Measurements from ENCODE around the gene RMND1.
"Not testable (repeated sequence)": the region's sequence is repeated elsewhere in the genome, so short reads cannot be mapped to it uniquely, and the experiment has no call there.

Gene RMND1

DNA sequence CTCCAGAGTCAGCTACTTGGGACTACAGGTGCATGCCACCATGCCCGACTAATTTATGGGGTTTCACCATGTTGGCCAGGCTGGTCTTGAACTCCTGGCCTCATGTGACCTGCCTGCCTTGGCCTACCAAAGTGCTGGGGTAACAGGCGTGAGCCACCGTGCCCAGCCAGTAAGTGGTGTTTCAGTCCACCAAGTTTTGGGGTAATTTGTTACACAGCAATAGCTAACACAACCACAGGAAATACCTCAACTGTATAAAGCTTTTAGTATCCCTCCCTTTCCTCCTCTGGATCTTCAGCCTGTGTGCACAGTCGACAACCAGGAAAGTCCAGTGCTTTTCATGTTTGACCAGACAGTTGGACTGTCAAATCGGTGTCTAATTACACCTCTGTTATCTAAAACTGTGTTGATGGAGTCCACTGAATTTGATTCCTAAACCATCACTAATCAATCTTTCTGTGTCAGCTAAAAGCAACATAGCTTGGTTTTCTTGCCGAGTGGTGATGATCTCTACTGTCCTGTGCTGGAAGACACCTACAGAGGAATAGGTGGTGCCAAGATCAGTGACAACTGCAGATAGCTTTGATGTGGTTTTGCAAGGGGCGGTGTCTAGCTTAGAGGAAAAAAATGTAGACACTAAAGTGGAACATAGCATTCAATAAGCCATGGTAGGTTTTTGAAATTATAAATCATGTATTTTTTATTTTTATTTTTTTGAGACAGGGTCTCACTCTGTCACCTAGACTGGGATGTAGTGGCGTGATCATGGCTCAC is 38.4 kb downstream of the RMND1 start:
- DNase-seq = no peak

DNA sequence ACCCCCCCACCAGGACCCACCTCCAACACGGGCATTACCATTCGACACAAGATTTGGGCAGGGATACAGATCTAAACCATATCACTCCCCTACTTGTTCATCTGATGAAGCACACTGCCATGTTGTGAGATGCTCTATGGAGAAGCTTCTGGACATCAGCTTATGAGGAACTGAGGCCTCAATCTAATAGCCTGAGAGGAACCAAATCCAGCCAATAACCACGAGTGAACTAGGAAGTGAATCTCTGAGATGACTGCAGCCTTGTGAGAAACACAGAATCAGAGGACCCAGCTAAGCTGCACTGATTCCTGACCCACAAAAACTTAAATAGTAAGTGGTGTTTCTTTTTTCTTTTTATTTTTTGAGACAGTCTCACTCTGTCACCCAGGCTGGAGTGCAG is 39.0 kb downstream of the RMND1 start:
- no peak for DNase-seq

DNA sequence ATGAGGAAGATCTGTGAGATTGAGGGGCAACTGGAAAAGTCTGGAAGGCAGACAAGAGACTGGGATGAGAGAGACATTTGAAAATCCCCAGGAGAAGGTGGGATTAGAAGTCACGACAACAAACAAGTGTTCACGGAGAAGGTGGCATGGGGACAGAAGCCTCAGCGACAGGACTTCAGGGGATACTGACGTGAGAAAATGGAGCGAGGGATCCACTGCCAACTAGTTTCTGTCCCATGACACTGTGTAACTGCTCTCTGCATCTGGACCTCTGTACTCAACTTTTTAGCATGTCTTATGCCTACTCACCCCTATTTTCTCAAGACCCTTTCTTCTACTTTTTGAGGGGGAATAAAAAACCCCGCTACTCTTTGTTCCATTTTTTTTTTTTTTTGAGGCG is 42.2 kb downstream of the RMND1 start:
- DNase-seq = no peak

DNA sequence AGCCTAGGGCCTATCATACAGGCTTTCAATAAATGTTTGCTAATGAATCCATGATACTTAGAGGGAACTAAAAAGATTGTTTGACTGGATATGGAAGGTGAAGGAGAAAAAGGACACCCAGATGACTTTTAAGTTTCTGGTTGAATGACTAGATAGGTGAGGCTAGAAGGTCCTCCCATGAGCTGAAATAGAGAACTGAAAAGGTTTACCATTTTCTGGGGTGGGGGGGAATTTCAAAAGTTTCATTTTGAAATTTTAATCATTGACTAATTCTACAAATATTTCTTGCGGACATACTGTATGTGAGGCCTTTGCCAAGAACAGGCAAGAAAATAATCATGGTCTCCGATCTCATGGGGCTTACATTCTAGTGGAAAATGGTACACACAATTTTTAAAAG is 42.7 kb downstream of the RMND1 start:
- DNase-seq = no peak

DNA sequence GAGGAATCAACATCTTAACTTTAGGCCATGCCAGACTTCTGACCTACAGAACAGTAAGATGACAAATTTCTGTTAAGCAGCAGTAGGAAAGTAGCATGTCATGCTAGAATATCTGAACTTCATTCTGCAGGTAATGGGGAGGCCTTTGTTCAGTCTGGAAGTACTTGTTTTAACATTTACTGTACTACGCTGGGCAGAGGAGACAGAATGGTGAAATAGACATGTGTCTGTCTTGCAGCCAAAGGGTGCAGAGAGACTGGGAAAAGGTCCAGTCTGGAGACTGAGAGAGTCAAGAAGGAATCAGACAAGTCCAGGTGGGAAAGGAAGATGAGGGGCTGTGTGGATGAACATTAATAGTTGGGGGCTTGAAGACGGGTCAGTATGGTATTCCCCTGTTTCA is 43.1 kb downstream of the RMND1 start:
- no peak for DNase-seq

DNA sequence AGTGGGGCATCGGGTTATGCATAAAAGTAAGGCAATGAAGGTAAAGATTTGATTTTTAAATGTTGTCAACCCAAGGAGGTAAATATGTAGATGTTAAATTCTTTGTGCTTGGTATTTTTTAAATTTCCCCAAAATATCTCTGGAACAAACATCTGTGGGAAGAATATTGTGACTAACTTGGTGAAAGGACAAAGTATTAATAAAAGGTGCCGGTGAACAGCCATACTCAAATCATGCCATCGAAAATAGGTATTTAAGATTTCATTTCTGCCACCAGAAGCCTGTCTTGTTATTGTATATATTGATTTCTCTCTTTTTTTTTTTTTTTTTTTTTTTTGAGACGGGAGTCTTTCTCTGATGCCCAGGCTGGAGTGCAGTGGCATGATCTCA is 48.0 kb downstream of the RMND1 start:
- no peak for DNase-seq

DNA sequence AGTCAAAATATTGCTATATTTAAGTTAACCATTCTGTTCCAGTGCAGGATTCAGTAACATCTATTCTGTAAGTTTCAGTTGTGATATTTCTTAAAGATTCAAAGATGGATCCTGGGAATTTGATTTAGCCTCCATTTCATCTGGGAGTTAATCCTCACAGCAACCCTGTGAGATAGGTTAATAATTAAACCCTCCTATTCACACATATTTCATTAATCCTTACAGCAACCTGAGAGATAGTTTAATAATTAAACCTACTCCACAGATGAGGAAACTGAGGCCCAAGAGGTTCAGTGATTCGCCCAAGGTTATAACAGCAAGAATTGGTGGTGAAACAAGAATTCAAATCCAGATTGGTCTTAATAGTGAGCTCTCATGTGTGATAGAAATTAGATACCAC is 49.7 kb downstream of the RMND1 start:
- no peak for DNase-seq

DNA sequence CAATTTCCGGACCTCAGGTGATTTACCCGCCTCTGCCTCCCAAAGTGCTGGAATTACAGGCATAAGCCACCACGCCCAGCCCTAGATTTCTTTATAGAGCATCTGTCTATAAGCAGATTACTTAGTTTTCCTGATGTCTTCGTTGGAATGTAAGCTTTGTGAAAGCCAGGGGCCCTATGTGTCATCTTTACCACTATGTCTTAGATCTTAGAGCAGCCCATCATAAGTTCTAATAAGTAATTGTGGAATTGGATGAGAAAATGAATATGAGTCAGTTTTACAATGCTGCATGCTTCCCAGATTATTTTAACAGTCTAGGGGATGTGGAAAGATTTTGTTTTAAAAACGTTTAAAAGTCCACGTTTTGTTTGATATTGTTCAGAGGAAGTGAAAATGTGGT is 51.5 kb downstream of the RMND1 start:
- DNase-seq = no peak

DNA sequence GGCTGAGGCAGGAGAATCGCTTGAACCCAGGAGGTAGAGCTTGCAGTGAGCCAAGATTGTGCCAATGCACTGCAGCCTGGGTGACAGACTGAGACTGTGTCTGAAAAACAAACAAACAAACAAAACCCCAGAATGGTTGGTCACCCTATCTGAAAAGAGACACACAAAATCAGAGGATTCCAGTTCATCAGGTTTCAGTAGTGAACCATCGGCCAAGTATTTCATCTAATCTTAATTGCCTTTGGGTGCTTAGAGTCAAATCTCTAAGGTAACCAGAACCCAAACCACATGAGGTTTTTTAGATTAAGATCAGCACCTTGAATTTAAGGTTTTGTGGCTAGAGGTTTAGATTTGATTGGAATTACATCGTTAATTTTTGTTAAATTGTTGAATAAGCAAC is 52.2 kb downstream of the RMND1 start:
- no peak for DNase-seq

DNA sequence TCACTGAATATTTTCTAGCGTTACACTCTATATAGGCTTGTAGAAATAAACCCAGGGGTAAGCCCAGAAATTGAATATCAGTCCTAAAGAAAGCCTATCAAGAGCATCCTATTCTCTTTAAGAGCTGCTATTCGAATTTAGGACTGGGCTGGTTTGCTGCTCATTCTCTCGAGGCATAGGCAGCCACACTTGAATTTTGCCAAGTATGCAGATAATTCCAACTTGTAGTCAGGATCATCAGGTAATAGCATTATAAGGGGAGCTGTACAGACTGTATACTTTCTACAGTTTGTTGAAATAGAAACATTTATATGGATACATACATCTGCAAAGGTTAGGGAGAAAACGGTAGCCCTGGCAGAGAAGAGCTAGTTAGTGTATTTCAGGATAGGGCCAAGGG is 58.5 kb downstream of the RMND1 start:
- DNase-seq = no peak

DNA sequence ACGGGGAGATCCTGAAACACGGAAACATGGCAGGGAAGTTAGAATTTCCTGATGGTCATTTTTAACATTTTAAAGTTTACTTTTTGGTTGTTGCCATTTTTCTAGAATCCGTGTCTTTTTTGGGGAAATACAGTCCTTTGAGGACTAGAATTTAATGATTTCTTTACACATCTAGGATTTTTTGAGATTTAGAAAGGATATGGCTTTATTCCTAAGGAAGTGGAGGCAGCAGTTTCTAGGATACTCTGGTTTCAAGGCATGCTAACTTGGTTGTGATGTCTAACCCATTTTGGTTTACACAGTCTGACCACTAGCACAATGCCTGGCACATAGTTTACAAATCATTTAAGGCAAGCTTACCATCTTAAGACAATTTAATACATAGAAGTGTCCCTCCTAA is 59.5 kb downstream of the RMND1 start:
- DNase-seq = no peak

DNA sequence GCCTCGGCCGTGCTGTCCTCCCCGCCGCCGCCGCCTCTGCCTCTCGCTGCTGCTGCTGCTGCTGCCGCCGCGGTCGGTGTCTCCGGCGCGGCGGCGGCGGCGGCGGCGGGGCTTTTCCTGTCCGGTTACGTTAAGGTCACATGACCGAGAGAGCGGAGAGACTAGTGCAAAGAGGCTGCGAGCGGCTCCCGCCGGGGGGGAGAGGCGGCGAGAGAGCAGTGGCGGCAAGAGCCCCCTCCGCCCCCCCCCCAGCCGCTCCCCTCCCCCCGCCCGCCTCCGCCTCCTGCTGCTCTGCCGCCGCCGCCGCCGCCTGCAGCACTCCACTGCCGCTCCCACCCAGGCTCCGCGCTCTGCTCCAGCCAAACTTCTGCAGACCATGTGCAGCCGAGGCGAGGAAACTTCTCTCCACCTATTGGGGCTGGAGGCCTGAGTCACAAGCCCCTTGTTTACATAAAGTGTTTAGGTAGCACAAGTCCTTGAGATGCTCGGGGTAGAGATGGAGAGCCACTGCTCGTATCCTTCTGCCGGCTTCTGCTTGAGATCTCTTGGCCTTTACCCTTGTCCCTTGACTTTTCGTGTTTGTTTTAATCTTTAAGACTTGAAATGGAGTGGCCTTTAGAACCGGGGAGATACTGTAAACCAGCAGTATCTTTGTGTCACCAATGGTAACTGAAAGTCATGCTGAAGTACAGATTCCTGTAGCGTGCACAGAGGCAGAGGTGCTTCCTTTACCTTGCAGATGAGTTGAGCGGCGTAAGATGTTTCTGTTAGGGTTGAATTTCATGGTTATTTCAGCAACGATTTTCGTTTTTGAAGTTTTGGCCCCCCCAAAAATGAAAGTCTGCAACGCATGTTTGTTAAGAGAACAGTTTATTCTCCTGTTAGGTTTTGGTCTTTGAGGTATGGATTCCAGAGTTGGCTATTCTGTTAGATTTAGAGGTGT is 60.2 kb downstream of the RMND1 start, which contains the start of gene ZBTB2:
Gene ZBTB2, minus strand, starts transcription at position 89 of the 943 bp plus-strand sequence. CDS start 17,922 bp downstream, outside the sequence.
- peak; percentile 93 for DNase-seq

DNA sequence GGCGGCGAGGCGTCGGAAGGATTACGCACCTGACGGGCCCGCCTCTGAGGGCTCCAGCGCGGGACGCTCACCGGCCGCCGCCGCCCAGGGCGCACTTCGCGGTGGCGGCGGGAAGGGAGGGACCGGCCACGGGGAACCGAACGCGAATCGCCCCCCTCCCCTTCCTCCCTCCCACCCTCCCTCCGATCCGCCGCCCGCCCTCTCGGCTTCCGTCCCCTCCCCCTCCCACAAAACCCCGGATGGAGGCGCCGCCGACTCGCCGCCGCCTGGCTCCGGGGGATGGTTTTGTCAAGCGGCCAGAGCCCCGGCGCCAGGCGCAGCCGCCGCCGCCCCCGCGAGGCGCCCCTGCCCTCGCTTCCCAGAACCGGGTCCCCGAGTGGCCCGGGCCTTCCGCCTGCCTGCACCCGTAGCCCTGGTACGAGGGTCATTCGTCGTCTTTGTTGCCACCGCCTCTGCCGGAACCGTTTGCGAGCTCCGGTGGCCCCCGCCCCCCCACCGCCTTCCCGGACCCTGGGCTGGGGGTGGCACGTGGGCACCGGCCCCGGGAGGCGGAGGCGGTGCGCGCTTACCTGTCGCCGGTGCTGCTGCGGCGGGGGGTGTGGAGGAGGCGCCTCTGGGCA is 61.0 kb downstream of the RMND1 start:
- DNase-seq = peak; percentile 86

DNA sequence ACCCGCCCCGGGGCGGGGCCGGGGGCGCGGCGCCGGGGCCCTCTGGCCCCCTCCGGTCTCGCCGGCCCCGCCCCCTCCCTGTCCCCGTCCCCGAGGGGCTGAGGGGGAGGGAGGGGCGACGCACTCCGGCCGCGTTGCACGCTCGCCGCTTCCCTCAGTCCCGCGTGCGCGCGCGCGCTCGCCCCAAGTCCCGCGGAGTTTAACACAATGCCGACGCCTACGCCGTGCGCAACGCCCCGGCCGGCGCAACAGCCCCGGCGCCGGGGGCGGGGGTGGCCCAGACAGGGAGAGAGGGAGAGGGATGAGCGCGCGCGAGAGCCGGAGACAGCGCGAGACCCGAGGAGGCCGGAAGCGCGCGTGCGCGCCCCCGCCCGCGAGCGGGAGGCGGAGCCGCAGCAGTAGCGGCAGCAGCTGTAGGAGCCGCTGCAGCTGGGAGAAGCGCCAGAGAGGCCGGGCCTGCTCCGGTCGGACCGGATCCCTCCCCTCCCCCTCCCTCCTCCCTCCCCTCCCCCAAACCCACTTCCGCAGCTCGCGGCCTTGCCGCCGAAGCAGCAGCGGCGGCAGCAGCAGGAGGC is 61.6 kb downstream of the RMND1 start:
- peak; percentile 99 for DNase-seq

DNA sequence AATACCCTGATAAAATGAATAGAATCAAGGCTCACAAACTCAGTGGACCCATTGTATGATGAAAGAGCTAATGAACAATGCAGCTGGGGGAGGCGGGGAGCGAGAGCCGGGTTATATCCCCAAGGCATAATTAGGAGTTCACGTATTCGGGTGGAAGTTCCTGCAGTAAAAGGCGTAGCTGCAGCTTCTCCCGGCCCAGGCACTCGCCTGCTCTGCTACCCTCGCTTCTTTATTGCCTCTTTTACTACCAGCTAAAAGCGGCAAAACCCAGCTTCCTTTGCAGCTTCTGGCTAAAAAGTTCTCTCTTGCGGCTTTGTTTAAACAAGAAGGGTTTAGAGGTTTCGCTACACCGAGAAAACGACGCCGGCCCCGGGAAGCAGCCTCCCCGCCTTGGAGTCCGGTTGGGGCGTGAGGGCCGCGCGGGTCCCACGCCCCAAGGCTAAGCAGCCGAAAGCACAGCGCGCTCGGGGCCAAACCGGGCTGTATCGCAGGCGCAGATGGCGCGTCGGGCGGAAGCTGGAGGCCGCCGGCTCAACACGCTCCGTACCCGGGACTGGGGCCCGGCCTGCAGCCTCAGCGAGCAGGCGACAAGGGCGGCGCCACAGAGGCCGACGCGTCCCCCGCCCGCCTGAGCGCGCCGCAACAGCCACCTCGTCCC is 62.2 kb downstream of the RMND1 start:
- peak; percentile 85 for DNase-seq

DNA sequence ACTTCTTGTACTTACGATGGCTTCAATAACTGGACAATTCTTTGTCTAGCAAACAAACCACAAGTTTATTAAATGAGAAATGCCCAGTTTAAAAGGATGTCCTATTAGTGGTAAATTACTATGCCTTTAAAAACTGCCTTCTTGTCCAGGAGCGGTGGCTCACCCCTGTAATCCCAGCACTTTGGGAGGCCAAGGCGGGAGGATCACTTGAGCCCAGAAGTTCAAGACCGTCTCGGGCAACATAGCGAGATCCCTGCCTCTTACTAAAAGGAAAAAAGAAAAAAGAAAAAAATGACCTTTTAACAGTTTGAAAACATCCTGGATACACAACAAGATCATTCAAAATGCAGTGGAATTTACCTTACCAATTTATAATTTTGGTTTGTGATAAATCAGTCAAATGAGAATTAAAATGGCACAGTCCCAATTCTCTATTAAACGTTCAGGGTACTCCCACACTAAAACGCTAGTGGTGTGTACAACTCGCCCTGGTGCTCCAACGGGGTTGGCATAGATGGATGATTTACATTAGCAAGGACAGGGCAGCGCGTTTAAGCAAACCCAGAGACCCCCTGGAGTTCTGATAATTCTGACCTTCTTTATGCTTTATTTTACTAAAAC is 62.8 kb downstream of the RMND1 start:
- DNase-seq = no peak

DNA sequence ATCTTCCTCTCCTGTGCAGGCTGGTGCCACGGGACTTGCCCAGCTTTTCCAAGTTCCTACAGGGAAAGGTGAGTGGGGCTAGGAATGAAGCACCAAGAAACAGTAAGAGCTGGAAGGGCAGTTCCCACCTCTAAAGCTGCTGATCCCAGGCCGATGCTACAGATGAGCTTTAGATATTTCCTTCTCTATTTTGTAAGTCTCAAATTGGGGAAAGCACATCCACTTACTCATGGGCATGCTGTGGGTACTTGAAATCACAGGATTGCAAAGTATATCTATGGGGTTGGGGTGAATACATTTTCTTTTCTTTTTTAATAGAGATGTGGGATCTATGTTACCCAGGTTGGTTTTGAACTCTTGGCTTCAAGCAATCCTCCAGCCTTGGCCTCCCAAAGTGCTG is 63.7 kb downstream of the RMND1 start:
- no peak for DNase-seq

DNA sequence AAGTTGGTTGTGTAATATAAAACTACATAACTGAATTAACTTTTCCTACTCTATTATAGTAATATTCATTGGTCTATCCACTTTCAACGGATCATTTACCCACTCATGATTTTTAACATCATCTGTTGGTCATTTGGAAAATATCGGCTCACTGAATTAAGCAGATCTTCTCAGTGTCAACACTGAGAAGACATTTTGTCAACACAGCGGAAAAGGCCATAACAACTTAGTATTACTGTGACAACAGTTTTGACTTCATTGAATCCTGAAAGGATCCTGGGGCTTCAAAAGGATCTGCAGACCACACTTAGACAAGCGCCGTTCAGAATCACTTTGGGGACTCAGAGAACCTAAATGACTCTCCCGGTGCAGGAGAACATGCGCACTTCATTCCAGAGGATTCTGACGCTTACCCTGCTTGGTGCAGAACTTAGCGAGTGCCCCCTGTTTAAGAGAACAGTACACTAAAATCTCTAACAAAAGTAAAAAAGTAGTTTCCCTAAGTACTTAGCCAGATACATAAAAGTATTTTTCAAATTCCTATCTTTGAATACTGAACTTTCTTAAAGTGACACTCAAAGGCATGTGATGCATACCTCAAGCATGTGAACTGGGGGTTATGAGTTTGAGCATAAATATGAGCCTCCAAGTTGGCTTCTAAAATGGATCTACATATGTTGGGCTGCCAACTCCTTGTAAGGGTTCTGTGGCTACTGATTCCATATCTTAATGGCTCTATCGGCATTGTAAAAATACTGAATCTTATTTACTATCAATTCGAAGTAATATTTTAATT is 64.6 kb downstream of the RMND1 start:
- DNase-seq = no peak

DNA sequence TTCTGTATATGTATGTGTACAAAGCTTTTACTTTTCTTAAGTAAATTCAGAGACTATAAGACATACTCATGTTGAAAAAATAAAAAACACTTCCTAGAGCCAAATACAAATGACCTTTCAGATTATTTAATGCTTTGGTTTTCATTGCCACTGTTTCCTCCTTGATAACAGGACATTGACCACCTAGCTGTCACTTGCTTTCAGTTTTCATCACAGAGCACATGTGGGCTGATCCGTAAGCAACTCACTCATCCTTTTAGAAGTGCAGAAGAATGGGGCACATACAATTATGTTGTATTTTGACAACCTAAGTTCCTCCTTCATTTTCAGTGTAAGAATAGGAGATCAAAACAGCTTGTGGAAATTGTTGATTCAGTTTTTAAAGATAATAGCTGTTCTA is 66.7 kb downstream of the RMND1 start:
- no peak for DNase-seq

DNA sequence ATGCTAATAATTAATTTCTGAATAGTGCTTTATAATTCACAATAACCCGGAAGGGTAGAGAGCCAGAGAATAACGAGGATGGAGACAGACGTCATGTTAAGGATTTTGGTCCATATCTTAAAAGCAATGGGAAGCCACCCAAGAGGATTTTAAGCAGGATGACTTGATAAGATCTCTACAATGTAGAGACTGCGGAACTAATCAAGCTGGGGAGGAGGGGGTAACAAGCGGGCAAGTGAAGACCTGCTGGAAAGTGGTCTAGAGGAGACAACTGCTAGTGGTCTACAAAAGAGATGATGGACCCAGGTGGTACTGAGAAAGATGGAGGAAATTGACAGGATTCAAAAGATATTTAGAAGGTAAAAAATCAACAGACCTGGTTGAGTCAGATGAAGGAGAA is 67.8 kb downstream of the RMND1 start:
- DNase-seq = no peak

DNA sequence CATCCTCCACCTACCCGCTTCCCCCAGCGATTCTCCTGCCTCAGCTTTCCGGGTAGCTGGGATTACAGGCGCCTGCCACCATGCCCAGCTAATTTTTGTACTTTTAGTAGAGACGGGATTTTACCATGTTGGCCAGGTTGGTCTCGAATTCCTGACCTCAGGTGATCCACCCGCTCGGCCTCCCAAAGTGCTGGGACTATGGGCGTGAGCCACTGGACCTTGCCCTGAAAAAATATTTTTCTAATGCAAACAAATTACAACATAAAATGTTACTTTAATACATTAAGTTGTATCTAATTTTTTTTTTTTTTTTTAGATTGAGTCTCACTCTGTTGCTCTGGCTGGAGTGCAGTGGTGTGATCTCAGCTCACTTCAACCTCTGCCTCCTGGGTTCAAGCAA is 69.3 kb downstream of the RMND1 start:
- DNase-seq = not testable (repeated sequence)

Data from islet precursor cell (in vitro differentiated cells).